Esophagus squamous epithelium (tissue), 5 donors: ENCODE measurements around the gene BBS9. TPM values are rescaled to one million over a fixed set of nuclear protein-coding genes. Genes with fewer than 3 reads are reported as not detected.

Experiments
- DNase-seq: peaks from one replicate; lab custom pipeline; 2025; lab: John Stamatoyannopoulos, UW
- H3K27ac ChIP-seq, 4 donors: fragments of 200-600 bp; sonication (generic); one replicate each; pipeline ENCODE4 v1.5.1; 2016 to 2019; ENCODE audit warnings: mild to moderate bottlenecking in 1 of 4
- H3K27me3 ChIP-seq, 4 donors: fragments of 200-600 bp; sonication (generic); 1 replicate in 3 of 4; 2 replicates in 1 of 4; pipeline versions ENCODE4 v1.5.1 to v1.6.0; 2017 to 2021; ENCODE audit warnings: antibody characterized with exemption in 1 of 4
- H3K36me3 ChIP-seq, 3 donors: fragments of 200-600 bp; sonication (generic); one replicate each; pipeline ENCODE4 v1.5.1; 2016 to 2019
- H3K4me1 ChIP-seq, 3 donors: fragments of 200-600 bp; sonication (generic); one replicate each; pipeline ENCODE4 v1.5.1; 2017 to 2019
- H3K4me3 ChIP-seq, 4 donors: fragments of 200-600 bp; sonication (generic); 1 replicate in 3 of 4; 2 replicates in 1 of 4; pipeline ENCODE4 v1.5.1; 2016 to 2019; ENCODE audit warnings: mild to moderate bottlenecking in 2 of 4, moderate library complexity in 1 of 4
- H3K9me3 ChIP-seq, 3 donors: fragments of 200-600 bp; sonication (generic); one replicate each; pipeline ENCODE4 v1.5.1; 2016 to 2019
- POLR2A ChIP-seq, 4 donors: fragments of 450-650 bp; IDR thresholded peaks; one replicate each; pipeline ENCODE4 v1.6.1; 2017; ENCODE audit warnings: antibody characterized with exemption in 4 of 4, mild to moderate bottlenecking in 4 of 4, moderate library complexity in 3 of 4
- WGBS, 2 donors: methylation state at CpG; one replicate each; pipeline ENCODE4 v1.1.5; 2018; 5-methylcytosine and 5-hydroxymethylcytosine counted together
- intact Hi-C: fragments of 100-400 bp; cut with DNase I; formaldehyde crosslinking; loops from one replicate; pipeline ENCODE4 v1.15.0; 2022
- total RNA-seq, 4 donors: library from RNA; depleted of rRNA; stranded (reverse); fragments of >200 nt; gene quantifications; one replicate each; pipeline ENCODE4 v1.1.0, GENCODE V29; 2016
- TF ChIP-seq, protein P1 (sequence below), 6 experiments: fragments of 450-650 bp in 4 of 6; fragments of 200-600 bp in 2 of 6; sonication (generic) in 2 of 6; IDR thresholded peaks; one replicate each; pipeline ENCODE4 v1.5.1; 2016 to 2019; ENCODE audit warnings: antibody characterized with exemption in 6 of 6, mild to moderate bottlenecking in 4 of 6, moderate library complexity in 4 of 6
- donor health status: DM: yes; HTN: yes; CAD: no.

Gene BBS9
- total RNA-seq, 4 donors from 2014 or later: 4.8 to 16.8 (median 7.6) TPM

DNA sequence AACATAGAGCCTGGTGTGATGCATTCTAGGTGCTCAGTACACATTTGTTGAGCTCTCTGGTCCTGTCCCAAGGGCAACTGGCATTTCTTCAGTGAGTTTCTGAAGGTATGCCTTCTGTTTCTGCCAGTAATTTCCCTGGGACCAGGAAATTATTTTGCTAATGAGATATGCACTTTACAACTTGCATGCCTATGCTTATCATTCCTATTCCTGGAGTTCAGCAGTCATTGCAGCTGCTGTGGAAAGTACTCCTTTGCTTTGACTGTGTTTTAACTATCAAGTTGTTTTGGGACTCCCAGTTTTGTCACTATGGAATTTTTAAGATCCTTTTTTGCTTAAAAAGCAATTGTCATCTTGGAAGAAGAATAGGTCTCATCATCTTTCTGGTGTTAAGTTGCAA, 283.0 kb downstream of the BBS9 start:
- intact Hi-C loops: no loop called here
- no peak for DNase-seq
- H3K27ac ChIP-seq: no peak overlapping the region
- no peaks in the 10 kb centered on the region for H3K36me3 ChIP-seq
- peaks cover 0 to 14% (median 0%) of the 10 kb centered on the region in 3 donors for H3K9me3 ChIP-seq
- no peak overlapping the region for H3K4me3 ChIP-seq
- no peaks in the 10 kb centered on the region for H3K27me3 ChIP-seq
- TF ChIP-seq, protein P1, sequence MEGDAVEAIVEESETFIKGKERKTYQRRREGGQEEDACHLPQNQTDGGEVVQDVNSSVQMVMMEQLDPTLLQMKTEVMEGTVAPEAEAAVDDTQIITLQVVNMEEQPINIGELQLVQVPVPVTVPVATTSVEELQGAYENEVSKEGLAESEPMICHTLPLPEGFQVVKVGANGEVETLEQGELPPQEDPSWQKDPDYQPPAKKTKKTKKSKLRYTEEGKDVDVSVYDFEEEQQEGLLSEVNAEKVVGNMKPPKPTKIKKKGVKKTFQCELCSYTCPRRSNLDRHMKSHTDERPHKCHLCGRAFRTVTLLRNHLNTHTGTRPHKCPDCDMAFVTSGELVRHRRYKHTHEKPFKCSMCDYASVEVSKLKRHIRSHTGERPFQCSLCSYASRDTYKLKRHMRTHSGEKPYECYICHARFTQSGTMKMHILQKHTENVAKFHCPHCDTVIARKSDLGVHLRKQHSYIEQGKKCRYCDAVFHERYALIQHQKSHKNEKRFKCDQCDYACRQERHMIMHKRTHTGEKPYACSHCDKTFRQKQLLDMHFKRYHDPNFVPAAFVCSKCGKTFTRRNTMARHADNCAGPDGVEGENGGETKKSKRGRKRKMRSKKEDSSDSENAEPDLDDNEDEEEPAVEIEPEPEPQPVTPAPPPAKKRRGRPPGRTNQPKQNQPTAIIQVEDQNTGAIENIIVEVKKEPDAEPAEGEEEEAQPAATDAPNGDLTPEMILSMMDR (IDR thresholded peaks at IDR 0.05): no peak
- no peak for TF ChIP-seq POLR2A (IDR thresholded peaks at IDR 0.05)
- H3K4me1 ChIP-seq: no peaks in the 10 kb centered on the region

- no peak overlapping the region for H3K4me3 ChIP-seq
- DNase-seq: no peak
- no peak for TF ChIP-seq POLR2A (IDR thresholded peaks at IDR 0.05)
- TF ChIP-seq, protein P1 (IDR thresholded peaks at IDR 0.05): no peak
- WGBS, 2 donors: 63 to 71% methylated on average over 4 to 5 of the region's 6 CpGs
- no peaks in the 10 kb centered on the region for H3K9me3 ChIP-seq
- no peaks in the 10 kb centered on the region for H3K27me3 ChIP-seq
- intact Hi-C loops: no loop called here
- no peaks in the 10 kb centered on the region for H3K36me3 ChIP-seq
- no peak overlapping the region for H3K27ac ChIP-seq
- H3K4me1 ChIP-seq: no peaks in the 10 kb centered on the region
Observed at GRCh38 chr7:33418251-33418701, 288.9 kb downstream of the BBS9 start.

GRCh38 chr7:33420311-33420940, 291.1 kb downstream of the BBS9 start:
- intact Hi-C loops: no loop called here
- Histone ChIP-seq H3K4me3 (no peak overlapping the region), H3K27me3 (no peaks in the 10 kb centered on the region), H3K9me3 (no peaks in the 10 kb centered on the region), H3K36me3 (no peaks in the 10 kb centered on the region), H3K27ac (no peak overlapping the region), H3K4me1 (no peaks in the 10 kb centered on the region)
- 60 to 93% methylated on average over 3 to 5 of the region's 6 CpGs for WGBS, 2 donors
- TF ChIP-seq, protein P1 (IDR thresholded peaks at IDR 0.05): no peak
- TF ChIP-seq POLR2A (IDR thresholded peaks at IDR 0.05): no peak
- no peak for DNase-seq

GRCh38 chr7:33421429-33421828, 292.1 kb downstream of the BBS9 start:
- TF ChIP-seq, protein P1 (IDR thresholded peaks at IDR 0.05): peak in 1 of 6 experiments; percentile 7
- no peak for TF ChIP-seq POLR2A (IDR thresholded peaks at IDR 0.05)
- intact Hi-C loops: no loop called here
- no peaks in the 10 kb centered on the region for H3K4me1 ChIP-seq
- H3K27ac ChIP-seq: no peak overlapping the region
- no peak for DNase-seq
- H3K9me3 ChIP-seq: no peaks in the 10 kb centered on the region
- WGBS, 2 donors: 23 to 36% methylated on average over 1 of the region's 1 CpG
- no peak overlapping the region for H3K4me3 ChIP-seq
- H3K36me3 ChIP-seq: no peaks in the 10 kb centered on the region
- H3K27me3 ChIP-seq: no peaks in the 10 kb centered on the region

DNA sequence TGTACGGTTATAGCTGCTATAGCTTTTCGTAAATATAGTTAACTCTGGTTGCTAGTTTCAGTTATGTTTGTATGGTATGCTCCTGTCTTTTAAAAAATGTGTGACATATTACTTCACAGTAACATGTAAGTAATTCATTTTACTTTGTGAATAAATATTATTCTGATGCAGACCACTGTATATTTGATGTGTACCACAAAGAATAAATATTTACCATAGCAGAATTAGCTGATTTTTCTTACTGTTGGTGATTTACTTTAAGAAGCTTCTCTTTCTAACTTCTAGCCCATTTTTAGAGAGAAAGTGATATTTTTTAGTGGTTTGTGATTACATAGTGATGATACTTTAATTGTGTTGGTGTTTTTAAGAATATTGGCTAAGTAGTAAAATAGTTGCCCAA, 292.8 kb downstream of the BBS9 start:
- H3K27ac ChIP-seq: no peak overlapping the region
- intact Hi-C loops: no loop called here

More for the DNA sequence above, 292.8 kb downstream of the BBS9 start:
- Histone ChIP-seq H3K4me1 (no peaks in the 10 kb centered on the region), H3K36me3 (no peaks in the 10 kb centered on the region), H3K9me3 (no peaks in the 10 kb centered on the region), H3K4me3 (no peak overlapping the region), H3K27me3 (no peaks in the 10 kb centered on the region)
- DNase-seq: no peak
- TF ChIP-seq, protein P1 (IDR thresholded peaks at IDR 0.05): no peak
- no peak for TF ChIP-seq POLR2A (IDR thresholded peaks at IDR 0.05)
- 90 to 94% methylated on average over 2 of the region's 2 CpGs for WGBS, 2 donors
